HepG2 (cell line): ENCODE data around the gene NOTUM. TPM values are rescaled to one million over a fixed set of nuclear protein-coding genes. Genes with fewer than 3 reads are reported as not detected.

Experiments used
- CCDC6 ChIP-seq: sonication (generic); formaldehyde crosslinking; IDR thresholded peaks from 2 replicates; pipeline ENCODE4 v1.8.1; 2022; ENCODE audit warnings: mild to moderate bottlenecking, missing genetic modification reagents, moderate library complexity
- DNMT1 ChIP-seq: sonication (generic); formaldehyde crosslinking; IDR thresholded peaks from 2 replicates; pipeline ENCODE4 v1.5.1; 2020; ENCODE audit warnings: mild to moderate bottlenecking, missing genetic modification reagents
- EP300 ChIP-seq, 3 experiments: sonication (generic) in 1 of 3; formaldehyde crosslinking in 1 of 3; IDR thresholded peaks; 2 replicates each; pipeline versions ENCODE4 v1.5.1 to v1.6.1; 2011 to 2020; ENCODE audit warnings: low read depth in 2 of 3, low read length in 2 of 3, borderline replicate concordance in 1 of 3, improper control_type of control experiment in 1 of 3, mild to moderate bottlenecking in 1 of 3, missing genetic modification reagents in 1 of 3, moderate library complexity in 1 of 3
- FOXO1 ChIP-seq: sonication (generic); formaldehyde crosslinking; IDR thresholded peaks from 2 replicates; pipeline ENCODE4 v1.4.0; 2020; ENCODE audit warnings: missing genetic modification reagents
- MIXL1 ChIP-seq: IDR thresholded peaks from 2 replicates; pipeline ENCODE4 v1.6.1; 2016
- POLR2G ChIP-seq: fragments of 200-400 bp; formaldehyde crosslinking; IDR thresholded peaks from 2 replicates; pipeline ENCODE4 v1.6.1; 2018; ENCODE audit warnings: mild to moderate bottlenecking, low read depth, low read length, moderate library complexity
- PRMT3 ChIP-seq: sonication (generic); formaldehyde crosslinking; IDR thresholded peaks from 2 replicates; pipeline ENCODE4 v1.8.1; 2022; ENCODE audit warnings: low read depth, mild to moderate bottlenecking, moderate library complexity, missing genetic modification reagents, borderline replicate concordance
- RAD21 ChIP-seq: fragments of 450-650 bp; formaldehyde crosslinking; IDR thresholded peaks from 2 replicates; pipeline ENCODE4 v1.5.0; 2020; ENCODE audit warnings: mild to moderate bottlenecking
- RNF2 ChIP-seq: fragments of 450-650 bp; conservative IDR thresholded peaks from 2 replicates; pipeline ENCODE4 v1.6.1; 2016; ENCODE audit warnings: low read depth
- SKI ChIP-seq: fragments of 450-650 bp; IDR thresholded peaks from one replicate; pipeline ENCODE4 v1.6.1; 2018; ENCODE audit warnings: mild to moderate bottlenecking; ENCODE audit not compliant: partially characterized antibody
- SOX5 ChIP-seq: IDR thresholded peaks from 2 replicates; pipeline ENCODE4 v1.6.1; 2016; ENCODE audit warnings: borderline replicate concordance
- SOX6 ChIP-seq, 2 experiments: fragments of 450-650 bp in 1 of 2; sonication (generic) in 1 of 2; formaldehyde crosslinking in 1 of 2; IDR thresholded peaks; 2 replicates each; pipeline versions ENCODE4 v1.4.0 to v1.6.1; 2017 to 2020; ENCODE audit warnings: antibody characterized with exemption in 1 of 2, mild to moderate bottlenecking in 1 of 2, missing genetic modification reagents in 1 of 2
- TARDBP ChIP-seq: sonication (generic); formaldehyde crosslinking; IDR thresholded peaks from 2 replicates; pipeline ENCODE4 v1.8.0; 2022; ENCODE audit warnings: mild to moderate bottlenecking, missing genetic modification reagents
- TEAD3 ChIP-seq: optimal IDR thresholded peaks from 2 replicates; pipeline ENCODE3; 2016; ENCODE audit warnings: borderline replicate concordance
- THAP11 ChIP-seq: IDR thresholded peaks from 2 replicates; pipeline ENCODE4 v1.6.1; 2016; ENCODE audit warnings: missing biosample characterization, missing genetic modification reagents
- TOE1 ChIP-seq: sonication (generic); formaldehyde crosslinking; IDR thresholded peaks from 2 replicates; pipeline ENCODE4 v1.4.0; 2020; ENCODE audit warnings: mild to moderate bottlenecking, missing genetic modification reagents
- XBP1 ChIP-seq: sonication (generic); formaldehyde crosslinking; IDR thresholded peaks from 2 replicates; pipeline ENCODE4 v1.5.0; 2020; ENCODE audit warnings: missing genetic modification reagents
- ZFP82 ChIP-seq: sonication (generic); formaldehyde crosslinking; IDR thresholded peaks from 2 replicates; pipeline ENCODE4 v1.5.1; 2020; ENCODE audit warnings: mild to moderate bottlenecking, missing genetic modification reagents, borderline replicate concordance
- ZNF484 ChIP-seq: sonication (generic); formaldehyde crosslinking; IDR thresholded peaks from 2 replicates; pipeline ENCODE4 v1.5.1; 2020; ENCODE audit warnings: mild to moderate bottlenecking, low read depth, missing genetic modification reagents, borderline replicate concordance
- ZNF780A ChIP-seq: sonication (generic); formaldehyde crosslinking; IDR thresholded peaks from 2 replicates; pipeline ENCODE4 v1.8.0; 2022; ENCODE audit warnings: mild to moderate bottlenecking, missing genetic modification reagents, moderate library complexity
- ZSCAN20 ChIP-seq: sonication (generic); formaldehyde crosslinking; IDR thresholded peaks from 2 replicates; pipeline ENCODE4 v1.4.0; 2020; ENCODE audit warnings: missing genetic modification reagents, mild to moderate bottlenecking, borderline replicate concordance
- polyA plus RNA-seq, 8 experiments: library from polyadenylated mRNA; depleted of rRNA in 3 of 8; stranded (reverse) in 7 of 8; unstranded in 1 of 8; fragments of >200 nt; fragmentation: Illumina TruSeq in 4 of 8; extraction: Trizol in 4 of 8; gene quantifications; 2 replicates each; pipeline versions ENCODE4 v1.2.1 to v1.2.3, GENCODE V29; 2011 to 2016; ENCODE audit warnings: low read depth in 4 of 8, missing spikeins in 1 of 8, mixed read lengths in 1 of 8; ENCODE audit not compliant: insufficient read depth in 1 of 8
- total RNA-seq, 5 experiments: library from RNA; depleted of rRNA; stranded (reverse); fragments of >200 nt; fragmentation: Illumina TruSeq; extraction: Trizol; gene quantifications; 2 replicates each; pipeline ENCODE4 v1.2.3, GENCODE V29; 2016; ENCODE audit warnings: low read depth in 1 of 5
- TF ChIP-seq, protein P1 (sequence below): sonication (generic); formaldehyde crosslinking; IDR thresholded peaks from 2 replicates; pipeline ENCODE4 v1.4.0; 2020; ENCODE audit warnings: missing genetic modification reagents
- TF ChIP-seq, protein P2 (sequence below): sonication (generic); formaldehyde crosslinking; IDR thresholded peaks from 2 replicates; pipeline ENCODE4 v1.5.0; 2020; ENCODE audit warnings: mild to moderate bottlenecking, missing genetic modification reagents, moderate library complexity
- TF ChIP-seq, protein P3 (sequence below): sonication (generic); formaldehyde crosslinking; IDR thresholded peaks from 2 replicates; pipeline ENCODE4 v1.4.0; 2020; ENCODE audit warnings: missing genetic modification reagents, borderline replicate concordance
- TF ChIP-seq, protein P4 (sequence below): sonication (generic); formaldehyde crosslinking; IDR thresholded peaks from 2 replicates; pipeline ENCODE4 v1.4.0; 2020; ENCODE audit warnings: missing genetic modification reagents

NOTUM gene
- total and polyA plus RNA-seq, 2 of the 13 experiments (the other 11 are each of a cell fraction or from before 2014, with no cell fraction given) = 150 to 160 TPM

DNA sequence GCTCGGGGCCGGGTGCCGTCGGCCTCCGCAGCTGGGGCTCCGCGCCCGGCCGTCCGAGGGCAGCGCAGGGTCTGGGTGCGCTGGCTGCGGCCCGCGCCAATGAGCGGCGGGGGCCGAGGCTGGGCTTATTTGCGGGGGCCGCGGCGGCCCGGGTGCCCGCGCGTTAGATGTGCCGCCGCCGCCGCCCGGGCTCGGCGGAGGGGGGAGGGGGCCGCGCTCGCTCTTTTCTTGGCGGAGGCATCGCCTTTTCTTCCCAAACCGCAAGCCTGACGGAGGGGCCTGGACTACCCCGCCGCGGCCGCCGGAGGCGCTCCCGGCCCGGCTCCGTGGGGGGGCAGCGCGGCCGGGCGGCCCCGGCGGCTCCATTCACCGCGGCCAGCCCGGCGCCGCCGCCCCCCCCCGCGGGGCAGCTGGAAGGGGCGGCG, at the start of gene NOTUM (continued):
- TF ChIP-seq ZFP82 (no peak), MIXL1 (no peak), SKI (peak; percentile 92), RAD21 (CRISPR knock-in tag) (peak; percentile 86), CCDC6 (peak; percentile 78; the same call in 1 of the 2 replicates), SOX6 (IDR thresholded peaks at IDR 0.05) (no peak), SOX6 (CRISPR knock-in tag; IDR thresholded peaks at IDR 0.05) (no peak), SOX5 (CRISPR knock-in tag) (no peak), ZNF780A (CRISPR knock-in tag) (no peak), ZNF484 (CRISPR knock-in tag) (no peak), FOXO1 (CRISPR knock-in tag) (peak; percentile 2; the same call in 1 of the 2 replicates), PRMT3 (0 out of 2 replicates have a peak, but pooled peaks have one; percentile 36), DNMT1 (CRISPR knock-in tag) (no peak), XBP1 (CRISPR knock-in tag) (no peak), POLR2G (0 out of 2 replicates have a peak, but pooled peaks have one; percentile 24), TEAD3 (no peak), RNF2 (no peak), ZSCAN20 (CRISPR knock-in tag) (0 out of 2 replicates have a peak, but pooled peaks have one; percentile 49), TARDBP (CRISPR knock-in tag) (no peak), THAP11 (CRISPR knock-in tag) (no peak), EP300 (IDR thresholded peaks at IDR 0.05; ENCODE audit: low read depth in 2 of 2, low read length in 2 of 2) (peak in 1 of 2 experiments; percentile 16; a peak in 2 of 4 replicates), EP300 (CRISPR knock-in tag; IDR thresholded peaks at IDR 0.05; ENCODE audit: borderline replicate concordance) (no peak), TOE1 (CRISPR knock-in tag) (no peak)
- TF ChIP-seq, protein P1, sequence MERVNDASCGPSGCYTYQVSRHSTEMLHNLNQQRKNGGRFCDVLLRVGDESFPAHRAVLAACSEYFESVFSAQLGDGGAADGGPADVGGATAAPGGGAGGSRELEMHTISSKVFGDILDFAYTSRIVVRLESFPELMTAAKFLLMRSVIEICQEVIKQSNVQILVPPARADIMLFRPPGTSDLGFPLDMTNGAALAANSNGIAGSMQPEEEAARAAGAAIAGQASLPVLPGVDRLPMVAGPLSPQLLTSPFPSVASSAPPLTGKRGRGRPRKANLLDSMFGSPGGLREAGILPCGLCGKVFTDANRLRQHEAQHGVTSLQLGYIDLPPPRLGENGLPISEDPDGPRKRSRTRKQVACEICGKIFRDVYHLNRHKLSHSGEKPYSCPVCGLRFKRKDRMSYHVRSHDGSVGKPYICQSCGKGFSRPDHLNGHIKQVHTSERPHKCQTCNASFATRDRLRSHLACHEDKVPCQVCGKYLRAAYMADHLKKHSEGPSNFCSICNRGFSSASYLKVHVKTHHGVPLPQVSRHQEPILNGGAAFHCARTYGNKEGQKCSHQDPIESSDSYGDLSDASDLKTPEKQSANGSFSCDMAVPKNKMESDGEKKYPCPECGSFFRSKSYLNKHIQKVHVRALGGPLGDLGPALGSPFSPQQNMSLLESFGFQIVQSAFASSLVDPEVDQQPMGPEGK (CRISPR knock-in tag) = peak; percentile 55
- TF ChIP-seq, protein P2, sequence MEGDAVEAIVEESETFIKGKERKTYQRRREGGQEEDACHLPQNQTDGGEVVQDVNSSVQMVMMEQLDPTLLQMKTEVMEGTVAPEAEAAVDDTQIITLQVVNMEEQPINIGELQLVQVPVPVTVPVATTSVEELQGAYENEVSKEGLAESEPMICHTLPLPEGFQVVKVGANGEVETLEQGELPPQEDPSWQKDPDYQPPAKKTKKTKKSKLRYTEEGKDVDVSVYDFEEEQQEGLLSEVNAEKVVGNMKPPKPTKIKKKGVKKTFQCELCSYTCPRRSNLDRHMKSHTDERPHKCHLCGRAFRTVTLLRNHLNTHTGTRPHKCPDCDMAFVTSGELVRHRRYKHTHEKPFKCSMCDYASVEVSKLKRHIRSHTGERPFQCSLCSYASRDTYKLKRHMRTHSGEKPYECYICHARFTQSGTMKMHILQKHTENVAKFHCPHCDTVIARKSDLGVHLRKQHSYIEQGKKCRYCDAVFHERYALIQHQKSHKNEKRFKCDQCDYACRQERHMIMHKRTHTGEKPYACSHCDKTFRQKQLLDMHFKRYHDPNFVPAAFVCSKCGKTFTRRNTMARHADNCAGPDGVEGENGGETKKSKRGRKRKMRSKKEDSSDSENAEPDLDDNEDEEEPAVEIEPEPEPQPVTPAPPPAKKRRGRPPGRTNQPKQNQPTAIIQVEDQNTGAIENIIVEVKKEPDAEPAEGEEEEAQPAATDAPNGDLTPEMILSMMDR (CRISPR knock-in tag) = peak; percentile 39
- TF ChIP-seq, protein P3, sequence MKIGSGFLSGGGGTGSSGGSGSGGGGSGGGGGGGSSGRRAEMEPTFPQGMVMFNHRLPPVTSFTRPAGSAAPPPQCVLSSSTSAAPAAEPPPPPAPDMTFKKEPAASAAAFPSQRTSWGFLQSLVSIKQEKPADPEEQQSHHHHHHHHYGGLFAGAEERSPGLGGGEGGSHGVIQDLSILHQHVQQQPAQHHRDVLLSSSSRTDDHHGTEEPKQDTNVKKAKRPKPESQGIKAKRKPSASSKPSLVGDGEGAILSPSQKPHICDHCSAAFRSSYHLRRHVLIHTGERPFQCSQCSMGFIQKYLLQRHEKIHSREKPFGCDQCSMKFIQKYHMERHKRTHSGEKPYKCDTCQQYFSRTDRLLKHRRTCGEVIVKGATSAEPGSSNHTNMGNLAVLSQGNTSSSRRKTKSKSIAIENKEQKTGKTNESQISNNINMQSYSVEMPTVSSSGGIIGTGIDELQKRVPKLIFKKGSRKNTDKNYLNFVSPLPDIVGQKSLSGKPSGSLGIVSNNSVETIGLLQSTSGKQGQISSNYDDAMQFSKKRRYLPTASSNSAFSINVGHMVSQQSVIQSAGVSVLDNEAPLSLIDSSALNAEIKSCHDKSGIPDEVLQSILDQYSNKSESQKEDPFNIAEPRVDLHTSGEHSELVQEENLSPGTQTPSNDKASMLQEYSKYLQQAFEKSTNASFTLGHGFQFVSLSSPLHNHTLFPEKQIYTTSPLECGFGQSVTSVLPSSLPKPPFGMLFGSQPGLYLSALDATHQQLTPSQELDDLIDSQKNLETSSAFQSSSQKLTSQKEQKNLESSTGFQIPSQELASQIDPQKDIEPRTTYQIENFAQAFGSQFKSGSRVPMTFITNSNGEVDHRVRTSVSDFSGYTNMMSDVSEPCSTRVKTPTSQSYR (CRISPR knock-in tag) = peak; percentile 83
- TF ChIP-seq, protein P4, sequence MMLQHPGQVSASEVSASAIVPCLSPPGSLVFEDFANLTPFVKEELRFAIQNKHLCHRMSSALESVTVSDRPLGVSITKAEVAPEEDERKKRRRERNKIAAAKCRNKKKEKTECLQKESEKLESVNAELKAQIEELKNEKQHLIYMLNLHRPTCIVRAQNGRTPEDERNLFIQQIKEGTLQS (CRISPR knock-in tag) = no peak
